Adipocyte (in vitro differentiated cells): Measurements from ENCODE around the gene FBXO31.
"Not testable (repeated sequence)": the region's sequence is repeated elsewhere in the genome, so short reads cannot be mapped to it uniquely, and the experiment has no call there.

ENCODE experiments used
- DNase-seq: peaks from one replicate; pipeline ENCODE4 v3.0.0-alpha.2; 2015; ENCODE audit warnings: low read depth
- H3K27me3 ChIP-seq: replicated peaks from 2 replicates; pipeline ENCODE4 v1.7.0; 2013; ENCODE audit warnings: mild to moderate bottlenecking, low read length, moderate library complexity; ENCODE audit not compliant: control insufficient read depth, insufficient read depth
- H3K36me3 ChIP-seq: 2 replicates; pipeline ENCODE4 v1.7.0; 2013; ENCODE audit warnings: low read length, mild to moderate bottlenecking, moderate library complexity; ENCODE audit not compliant: control insufficient read depth, insufficient read depth, severe bottlenecking
- H3K4me1 ChIP-seq: 2 replicates; pipeline ENCODE4 v1.7.0; 2013; ENCODE audit warnings: mild to moderate bottlenecking, low read length, moderate library complexity; ENCODE audit not compliant: control insufficient read depth, insufficient read depth
- H3K4me3 ChIP-seq: 2 replicates; pipeline ENCODE4 v1.7.0; 2013; ENCODE audit warnings: mild to moderate bottlenecking, low read length, moderate library complexity
- H3K9ac ChIP-seq: 2 replicates; pipeline ENCODE4 v1.7.0; 2013; ENCODE audit warnings: mild to moderate bottlenecking, low read length, moderate library complexity
- H3K9me3 ChIP-seq: 2 replicates; pipeline ENCODE4 v1.7.0; 2013; ENCODE audit warnings: mild to moderate bottlenecking, low read length, moderate library complexity; ENCODE audit not compliant: control insufficient read depth

The FBXO31 gene

GRCh38 chr16:87380403-87380802 is 3.2 kb downstream of the FBXO31 start:
- no peak for DNase-seq
- no peaks in the 10 kb centered on the region for H3K36me3 ChIP-seq

GRCh38 chr16:87379312-87379752 is 4.2 kb downstream of the FBXO31 start:
- not testable (repeated sequence) for H3K36me3 ChIP-seq, H3K4me3 ChIP-seq, DNase-seq, H3K9ac ChIP-seq, H3K27me3 ChIP-seq, H3K9me3 ChIP-seq
- H3K4me1 ChIP-seq = peaks cover 38% of the 10 kb centered on the region

More at GRCh38 chr16:87380403-87380802, 3.2 kb downstream of the FBXO31 start:
- peak overlapping the region; percentile 86 for H3K4me3 ChIP-seq
- peak overlapping the region; percentile 92 for H3K9ac ChIP-seq
- peaks cover 36% of the 10 kb centered on the region for H3K4me1 ChIP-seq
- no peaks in the 10 kb centered on the region for H3K27me3 ChIP-seq
- no peaks in the 10 kb centered on the region for H3K9me3 ChIP-seq

- Histone ChIP-seq H3K4me1 (peaks cover 30% of the 10 kb centered on the region), H3K9ac (no peak overlapping the region), H3K4me3 (no peak overlapping the region), H3K27me3 (no peaks in the 10 kb centered on the region), H3K9me3 (no peaks in the 10 kb centered on the region), H3K36me3 (peaks cover 4% of the 10 kb centered on the region)
- no peak for DNase-seq
Measured at GRCh38 chr16:87376660-87377059, 6.9 kb downstream of the FBXO31 start.

- Histone ChIP-seq H3K36me3 (peaks cover 4% of the 10 kb centered on the region), H3K9ac (peak overlapping the region; percentile 72), H3K27me3 (no peaks in the 10 kb centered on the region), H3K4me3 (no peak overlapping the region), H3K4me1 (peaks cover 19% of the 10 kb centered on the region), H3K9me3 (no peaks in the 10 kb centered on the region)
- peak; percentile 54 for DNase-seq
Measured at GRCh38 chr16:87375426-87376135, 8.0 kb downstream of the FBXO31 start.

GRCh38 chr16:87374313-87374712 is 9.3 kb downstream of the FBXO31 start:
- H3K27me3 ChIP-seq = no peaks in the 10 kb centered on the region
- no peak for DNase-seq
- peaks cover 15% of the 10 kb centered on the region for H3K4me1 ChIP-seq
- no peak overlapping the region for H3K9ac ChIP-seq
- no peak overlapping the region for H3K4me3 ChIP-seq
- no peaks in the 10 kb centered on the region for H3K9me3 ChIP-seq
- peaks cover 4% of the 10 kb centered on the region for H3K36me3 ChIP-seq

- Histone ChIP-seq H3K9me3 (no peaks in the 10 kb centered on the region), H3K27me3 (no peaks in the 10 kb centered on the region), H3K4me1 (peaks cover 15% of the 10 kb centered on the region), H3K4me3 (no peak overlapping the region), H3K9ac (no peak overlapping the region), H3K36me3 (peaks cover 4% of the 10 kb centered on the region)
- DNase-seq = no peak
Measured at GRCh38 chr16:87372305-87372704, 11.3 kb downstream of the FBXO31 start.

GRCh38 chr16:87371261-87371866 is 12.2 kb downstream of the FBXO31 start:
- H3K27me3 ChIP-seq = no peaks in the 10 kb centered on the region

GRCh38 chr16:87369796-87370719 is 13.5 kb downstream of the FBXO31 start:
- Histone ChIP-seq H3K27me3 (no peaks in the 10 kb centered on the region), H3K4me1 (peaks cover 4% of the 10 kb centered on the region), H3K36me3 (peaks cover 4% of the 10 kb centered on the region), H3K9ac (no peak overlapping the region), H3K4me3 (no peak overlapping the region), H3K9me3 (no peaks in the 10 kb centered on the region)
- no peak for DNase-seq

More at GRCh38 chr16:87371261-87371866, 12.2 kb downstream of the FBXO31 start:
- Histone ChIP-seq H3K9ac (no peak overlapping the region), H3K9me3 (no peaks in the 10 kb centered on the region), H3K4me3 (no peak overlapping the region), H3K4me1 (peaks cover 15% of the 10 kb centered on the region), H3K36me3 (peaks cover 4% of the 10 kb centered on the region)
- DNase-seq = no peak

- Histone ChIP-seq H3K4me1 (peaks cover under 1% of the 10 kb centered on the region), H3K9ac (no peak overlapping the region), H3K27me3 (no peaks in the 10 kb centered on the region), H3K4me3 (no peak overlapping the region), H3K9me3 (no peaks in the 10 kb centered on the region), H3K36me3 (peaks cover under 1% of the 10 kb centered on the region)
- DNase-seq = no peak
Measured at GRCh38 chr16:87369117-87369765, 14.3 kb downstream of the FBXO31 start.

GRCh38 chr16:87368029-87368770 is 15.4 kb downstream of the FBXO31 start:
- Histone ChIP-seq H3K9me3 (no peaks in the 10 kb centered on the region), H3K27me3 (no peaks in the 10 kb centered on the region), H3K4me1 (peaks cover 5% of the 10 kb centered on the region), H3K9ac (no peak overlapping the region), H3K36me3 (no peaks in the 10 kb centered on the region), H3K4me3 (no peak overlapping the region)
- no peak for DNase-seq
